Epithelial cell of esophagus (primary cell): ENCODE results near the gene UNKL.

Experiments used
- DNase-seq: peaks from one replicate; pipeline ENCODE4 v3.0.0; 2010; ENCODE audit warnings: low read depth
- H3K4me3 ChIP-seq: 2 replicates; pipeline ENCODE4 v1.5.1; 2011; ENCODE audit warnings: mild to moderate bottlenecking, low read length, control low read depth
- CTCF ChIP-seq: IDR thresholded peaks from 2 replicates; pipeline ENCODE4 v1.5.1; 2011; ENCODE audit warnings: low read depth, mild to moderate bottlenecking, low read length, control low read depth, inconsistent platforms; ENCODE audit not compliant: insufficient read depth; ENCODE audit errors: missing control alignments

UNKL gene

GRCh38 chr16:1434644-1435592 is 20.4 kb upstream of the UNKL start:
- no peak for TF ChIP-seq CTCF
- H3K4me3 ChIP-seq: no peak overlapping the region
- no peak for DNase-seq

GRCh38 chr16:1433756-1434155 is 19.3 kb upstream of the UNKL start:
- TF ChIP-seq CTCF: no peak

GRCh38 chr16:1433263-1433560 is 18.7 kb upstream of the UNKL start:
- no peak for DNase-seq
- no peak overlapping the region for H3K4me3 ChIP-seq
- no peak for TF ChIP-seq CTCF

More at GRCh38 chr16:1433756-1434155, 19.3 kb upstream of the UNKL start:
- H3K4me3 ChIP-seq: no peak overlapping the region
- DNase-seq: no peak

- no peak for DNase-seq
- TF ChIP-seq CTCF: no peak
Observed at GRCh38 chr16:1432388-1433262, 18.1 kb upstream of the UNKL start.

GRCh38 chr16:1431497-1432270 is 17.2 kb upstream of the UNKL start:
- H3K4me3 ChIP-seq: no peak overlapping the region
- no peak for TF ChIP-seq CTCF
- no peak for DNase-seq

More at GRCh38 chr16:1432388-1433262, 18.1 kb upstream of the UNKL start:
- no peak overlapping the region for H3K4me3 ChIP-seq

- no peak for TF ChIP-seq CTCF
- H3K4me3 ChIP-seq: no peak within 1 kb of the TSS
- no peak for DNase-seq
Observed at GRCh38 chr16:1430759-1431496, 16.4 kb upstream of the UNKL start, which contains the start of gene PERCC1. TSS of gene PERCC1 (plus strand) at chr16:1431078. CDS start at chr16:1432594, 1,516 bp downstream.
